G401 (cell line): ENCODE measurements around the gene CAMK4. TPM values are rescaled to one million over a fixed set of nuclear protein-coding genes. Genes with fewer than 3 reads are reported as not detected.
A peak's percentile ranks its signal among the peaks of the same experiment; 100 is the strongest.
"Not testable (repeated sequence)": the region's sequence is repeated elsewhere in the genome, so short reads cannot be mapped to it uniquely, and the experiment has no call there.

Source experiments
- DNase-seq: peaks from one replicate; pipeline ENCODE4 v3.0.0-alpha.2; 2015; ENCODE audit warnings: low spot score
- in situ Hi-C: cut with HindIII; loops from 2 replicates; pipeline ENCODE4 v1.10.0; 2016; ENCODE audit warnings: low sequenced_read_pairs, mixed read lengths
- total RNA-seq: library from RNA; depleted of rRNA; stranded (reverse); fragments of >200 nt; shearing (Covaris generic); gene quantifications from 2 replicates; pipeline ENCODE4 v1.2.3, GENCODE V29; 2014

Gene CAMK4
- total RNA-seq, 1 experiment from 2014 or later, result not detected

GRCh38 chr5:111353035-111353434, 128.9 kb downstream of the CAMK4 start:
- in situ Hi-C loops, result no loop called here

GRCh38 chr5:111358726-111359125, 134.5 kb downstream of the CAMK4 start:
- DNase-seq, in situ Hi-C loops: not testable (repeated sequence)

More at GRCh38 chr5:111353035-111353434, 128.9 kb downstream of the CAMK4 start:
- DNase-seq, result no peak

GRCh38 chr5:111360173-111360572, 136.0 kb downstream of the CAMK4 start:
- DNase-seq, result no peak
- in situ Hi-C loops, result no loop called here

- in situ Hi-C loops, result no loop called here
- no peak for DNase-seq
Observed at GRCh38 chr5:111364992-111365391, 140.8 kb downstream of the CAMK4 start.

GRCh38 chr5:111366388-111366787, 142.2 kb downstream of the CAMK4 start:
- in situ Hi-C loops, result no loop called here
- no peak for DNase-seq

GRCh38 chr5:111367115-111367514, 142.9 kb downstream of the CAMK4 start:
- DNase-seq, result no peak
- in situ Hi-C loops, result no loop called here

GRCh38 chr5:111372799-111373198, 148.6 kb downstream of the CAMK4 start:
- DNase-seq, result no peak
- in situ Hi-C loops, result no loop called here

- DNase-seq, result no peak
- in situ Hi-C loops, result no loop called here
Observed at GRCh38 chr5:111374380-111374779, 150.2 kb downstream of the CAMK4 start.

- no peak for DNase-seq
- in situ Hi-C loops, result no loop called here
Observed at GRCh38 chr5:111375645-111376044, 151.5 kb downstream of the CAMK4 start.

GRCh38 chr5:111377306-111377705, 153.1 kb downstream of the CAMK4 start:
- DNase-seq, result no peak
- in situ Hi-C loops, result no loop called here

- no peak for DNase-seq
- in situ Hi-C loops, result no loop called here
Observed at GRCh38 chr5:111379391-111379816, 155.2 kb downstream of the CAMK4 start.

GRCh38 chr5:111383288-111383970, 159.2 kb downstream of the CAMK4 start:
- no peak for DNase-seq
- in situ Hi-C loops, result no loop called here

GRCh38 chr5:111384220-111384619, 160.0 kb downstream of the CAMK4 start:
- peak; percentile 41 for DNase-seq
- in situ Hi-C loops, result no loop called here

- no peak for DNase-seq
- in situ Hi-C loops, result no loop called here
Observed at GRCh38 chr5:111385051-111385450, 160.9 kb downstream of the CAMK4 start.

GRCh38 chr5:111385970-111386831, 162.0 kb downstream of the CAMK4 start:
- DNase-seq, result peak; percentile 94
- in situ Hi-C loops, result no loop called here

- in situ Hi-C loops, result no loop called here
- no peak for DNase-seq
Observed at GRCh38 chr5:111386832-111387162, 162.6 kb downstream of the CAMK4 start.

GRCh38 chr5:111387361-111387760, 163.2 kb downstream of the CAMK4 start:
- in situ Hi-C loops, result no loop called here

GRCh38 chr5:111389390-111390082, 165.4 kb downstream of the CAMK4 start:
- in situ Hi-C loops, result no loop called here
- DNase-seq, result no peak

More at GRCh38 chr5:111387361-111387760, 163.2 kb downstream of the CAMK4 start:
- no peak for DNase-seq

GRCh38 chr5:111392181-111392580, 168.0 kb downstream of the CAMK4 start:
- no peak for DNase-seq
- in situ Hi-C loops, result no loop called here

- DNase-seq, result no peak
- in situ Hi-C loops, result no loop called here
Observed at GRCh38 chr5:111394586-111394985, 170.4 kb downstream of the CAMK4 start.
